ENCODE results near the gene DCDC2. TPM values are rescaled to one million over a fixed set of nuclear protein-coding genes. Genes with fewer than 3 reads are reported as not detected.

DCDC2 gene
- total RNA-seq, 4 donors from 2014 or later, result 0.64 to 1.6 (median 1.2) TPM; not detected in 1

DNA sequence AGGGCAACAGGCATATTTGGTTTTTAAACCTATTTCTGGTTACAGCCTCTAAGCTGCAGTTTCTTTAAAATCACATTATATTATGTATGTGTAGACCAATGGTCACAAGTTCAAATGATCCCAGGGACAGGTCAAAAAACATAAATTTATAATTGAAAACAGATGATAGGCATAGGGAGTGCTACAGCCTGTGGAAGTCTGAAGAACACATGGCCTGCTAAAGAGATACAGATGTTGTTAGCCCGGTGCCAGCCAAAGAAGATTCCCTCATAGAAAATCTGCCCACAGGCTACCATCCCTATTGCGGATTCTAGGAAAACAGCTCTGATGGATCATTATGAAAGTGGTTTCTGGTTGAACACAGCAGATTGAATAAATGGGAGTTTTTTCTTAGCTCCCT lies 166.5 kb downstream of the DCDC2 start:
- DNase-seq, result no peak
- 54% methylated on average over 2 of the region's 2 CpGs; no CpG with 5 or more reads in 1 of the 2 donors for whole genome bisulfite sequencing, 2 donors (ENCODE audit: low coverage in 1 of 2)
- intact Hi-C loops (cut with DNase I; ENCODE audit: low total_unique reads), result no loop called here

DNA sequence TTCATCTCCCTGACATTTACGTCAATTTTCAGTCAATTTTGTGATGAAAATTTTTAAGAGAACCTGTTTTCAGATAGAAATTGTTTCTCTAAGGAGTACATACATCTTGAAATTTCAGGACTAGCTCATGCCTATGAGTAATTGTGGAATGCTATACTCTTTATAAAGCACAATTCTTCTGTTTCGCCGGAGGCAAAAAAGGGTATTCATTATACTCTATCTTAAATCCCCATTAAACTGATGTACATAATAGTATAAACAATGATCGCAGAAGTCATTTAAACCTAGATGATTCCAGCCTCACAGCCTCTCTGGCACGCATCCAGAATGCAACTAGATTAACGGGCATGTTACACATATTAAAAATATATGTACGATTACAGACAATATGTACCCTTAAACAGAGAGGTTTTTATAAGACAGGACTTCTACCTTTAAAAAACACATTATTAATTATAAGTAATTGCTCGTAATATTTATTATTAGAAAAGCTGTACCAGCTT lies 169.2 kb downstream of the DCDC2 start:
- no peaks in the 10 kb centered on the region for H3K9me3 ChIP-seq
- no peak overlapping the region for H3K27ac ChIP-seq
- in situ Hi-C loops (cut with MboI; ENCODE audit: low pct_ligation_motif_present in 1 of 4, low pct_unique_long_range_greater_than_20kb in 1 of 4, low sequenced_read_pairs in 3 of 4), result no loop called here
- no peaks in the 10 kb centered on the region for H3K27me3 ChIP-seq
- TF ChIP-seq EP300 (IDR thresholded peaks at IDR 0.05; ENCODE audit: low read depth) (no peak), POLR2A (IDR thresholded peaks at IDR 0.05) (no peak), POLR2AphosphoS5 (IDR thresholded peaks at IDR 0.05) (no peak)
- TF ChIP-seq, protein P1, sequence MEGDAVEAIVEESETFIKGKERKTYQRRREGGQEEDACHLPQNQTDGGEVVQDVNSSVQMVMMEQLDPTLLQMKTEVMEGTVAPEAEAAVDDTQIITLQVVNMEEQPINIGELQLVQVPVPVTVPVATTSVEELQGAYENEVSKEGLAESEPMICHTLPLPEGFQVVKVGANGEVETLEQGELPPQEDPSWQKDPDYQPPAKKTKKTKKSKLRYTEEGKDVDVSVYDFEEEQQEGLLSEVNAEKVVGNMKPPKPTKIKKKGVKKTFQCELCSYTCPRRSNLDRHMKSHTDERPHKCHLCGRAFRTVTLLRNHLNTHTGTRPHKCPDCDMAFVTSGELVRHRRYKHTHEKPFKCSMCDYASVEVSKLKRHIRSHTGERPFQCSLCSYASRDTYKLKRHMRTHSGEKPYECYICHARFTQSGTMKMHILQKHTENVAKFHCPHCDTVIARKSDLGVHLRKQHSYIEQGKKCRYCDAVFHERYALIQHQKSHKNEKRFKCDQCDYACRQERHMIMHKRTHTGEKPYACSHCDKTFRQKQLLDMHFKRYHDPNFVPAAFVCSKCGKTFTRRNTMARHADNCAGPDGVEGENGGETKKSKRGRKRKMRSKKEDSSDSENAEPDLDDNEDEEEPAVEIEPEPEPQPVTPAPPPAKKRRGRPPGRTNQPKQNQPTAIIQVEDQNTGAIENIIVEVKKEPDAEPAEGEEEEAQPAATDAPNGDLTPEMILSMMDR (IDR thresholded peaks at IDR 0.05), result no peak
- no peaks in the 10 kb centered on the region for H3K4me1 ChIP-seq
- intact Hi-C loops (cut with DNase I; ENCODE audit: low total_unique reads), result no loop called here
- DNase-seq, result no peak
- WGBS, 2 donors (ENCODE audit: low coverage in 1 of 2), result 62 to 65% methylated on average over 8 of the region's 8 CpGs
- H3K36me3 ChIP-seq, result no peaks in the 10 kb centered on the region
- no peak overlapping the region for H3K4me3 ChIP-seq

More for the DNA sequence above, 166.5 kb downstream of the DCDC2 start:
- in situ Hi-C loops (cut with MboI; ENCODE audit: low pct_ligation_motif_present in 1 of 4, low pct_unique_long_range_greater_than_20kb in 1 of 4, low sequenced_read_pairs in 3 of 4), result no loop called here
- Histone ChIP-seq H3K4me1 (no peaks in the 10 kb centered on the region), H3K9me3 (no peaks in the 10 kb centered on the region), H3K36me3 (no peaks in the 10 kb centered on the region), H3K4me3 (no peak overlapping the region), H3K27ac (no peak overlapping the region), H3K27me3 (no peaks in the 10 kb centered on the region)
- TF ChIP-seq EP300 (IDR thresholded peaks at IDR 0.05; ENCODE audit: low read depth) (no peak), POLR2AphosphoS5 (IDR thresholded peaks at IDR 0.05) (no peak), POLR2A (IDR thresholded peaks at IDR 0.05) (no peak)
- TF ChIP-seq, protein P1 (IDR thresholded peaks at IDR 0.05), result no peak

DNA sequence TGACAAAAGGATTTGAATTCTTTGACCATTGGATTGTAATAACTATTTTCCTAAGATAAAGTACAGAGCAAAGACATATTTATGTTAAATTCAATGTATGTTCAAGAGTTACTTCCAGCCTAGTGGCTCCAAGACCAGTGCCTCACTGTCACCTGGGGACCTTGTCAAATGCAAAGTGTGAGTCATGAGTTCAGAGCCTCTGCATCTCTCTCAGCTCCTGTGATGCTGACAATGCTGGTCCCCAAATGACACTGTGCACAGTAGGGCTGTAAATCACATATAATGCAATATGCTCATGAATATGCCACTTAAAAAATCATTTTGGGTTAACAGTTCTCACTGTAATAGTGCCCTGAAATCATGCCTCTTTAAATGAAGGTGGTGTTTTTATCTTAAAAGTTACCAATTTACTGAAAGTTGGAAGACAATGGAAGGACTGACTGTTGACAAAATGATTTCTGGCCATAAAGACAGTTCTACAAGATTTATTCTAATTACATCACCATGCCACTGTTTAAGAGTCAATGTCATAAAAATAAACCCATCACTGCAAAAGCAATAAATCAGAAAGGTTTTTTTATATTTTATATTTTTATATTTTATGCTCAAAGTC lies 169.8 kb downstream of the DCDC2 start:
- intact Hi-C loops (cut with DNase I; ENCODE audit: low total_unique reads) (no loop called here), in situ Hi-C loops (cut with MboI; ENCODE audit: low pct_ligation_motif_present in 1 of 4, low pct_unique_long_range_greater_than_20kb in 1 of 4, low sequenced_read_pairs in 3 of 4) (no loop called here)
- Histone ChIP-seq H3K4me3 (no peak overlapping the region), H3K36me3 (no peaks in the 10 kb centered on the region), H3K4me1 (no peaks in the 10 kb centered on the region), H3K9me3 (no peaks in the 10 kb centered on the region), H3K27ac (no peak overlapping the region), H3K27me3 (no peaks in the 10 kb centered on the region)
- DNase-seq, result no peak
- TF ChIP-seq POLR2AphosphoS5 (IDR thresholded peaks at IDR 0.05) (no peak), POLR2A (IDR thresholded peaks at IDR 0.05) (no peak), EP300 (IDR thresholded peaks at IDR 0.05; ENCODE audit: low read depth) (no peak)
- TF ChIP-seq, protein P1 (IDR thresholded peaks at IDR 0.05), result no peak

DNA sequence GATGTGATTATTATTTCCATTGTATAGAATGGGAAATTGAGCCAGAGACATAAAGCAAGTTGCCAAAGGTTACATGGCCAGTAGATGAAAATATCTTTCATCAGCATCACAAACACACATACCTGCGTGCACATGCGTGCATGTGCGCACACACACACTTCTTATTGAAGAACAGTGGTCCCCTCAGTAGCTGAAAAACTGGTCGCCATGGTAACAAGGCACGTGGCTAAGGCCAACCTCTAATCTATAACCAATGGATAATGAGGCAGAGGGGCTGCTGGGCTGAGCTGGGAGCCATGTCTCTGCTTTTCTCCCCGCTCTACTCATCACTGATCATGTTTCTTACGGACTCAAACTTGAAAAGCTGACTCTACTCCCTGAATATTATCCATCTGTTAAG lies 171.5 kb downstream of the DCDC2 start:
- H3K36me3 ChIP-seq, result no peaks in the 10 kb centered on the region
- H3K27me3 ChIP-seq, result no peaks in the 10 kb centered on the region
- H3K4me1 ChIP-seq, result no peaks in the 10 kb centered on the region
- H3K27ac ChIP-seq, result no peak overlapping the region
- peaks cover 3 to 8% of the 10 kb centered on the region in 2 donors for H3K9me3 ChIP-seq
- intact Hi-C loops (cut with DNase I; ENCODE audit: low total_unique reads), result no loop called here
- DNase-seq, result no peak
- in situ Hi-C loops (cut with MboI; ENCODE audit: low pct_ligation_motif_present in 1 of 4, low pct_unique_long_range_greater_than_20kb in 1 of 4, low sequenced_read_pairs in 3 of 4), result no loop called here
- H3K4me3 ChIP-seq, result no peak overlapping the region
- TF ChIP-seq EP300 (IDR thresholded peaks at IDR 0.05; ENCODE audit: low read depth), result no peak
- no peak for TF ChIP-seq POLR2A (IDR thresholded peaks at IDR 0.05)
- TF ChIP-seq, protein P1 (IDR thresholded peaks at IDR 0.05), result no peak
- no peak for TF ChIP-seq POLR2AphosphoS5 (IDR thresholded peaks at IDR 0.05)
- 79 to 81% methylated on average over 5 to 7 of the region's 7 CpGs for WGBS, 2 donors (ENCODE audit: low coverage in 1 of 2)

All from transverse colon (tissue), 4 donors.